H9 (cell line): Measurements from ENCODE around the gene NOX5. TPM values are rescaled to one million over a fixed set of nuclear protein-coding genes. Genes with fewer than 3 reads are reported as not detected.

Experiments used
- DNase-seq: peaks from one replicate; pipeline ENCODE4 v3.0.0-alpha.2; 2017
- H2AFZ ChIP-seq: one replicate; pipeline ENCODE4 v1.6.1; 2013; ENCODE audit warnings: mild to moderate bottlenecking, low read length, control low read depth, moderate library complexity
- H2AK5ac ChIP-seq: 2 replicates; pipeline ENCODE4 v1.6.1; 2013; ENCODE audit warnings: low read length, control low read depth, mixed read lengths; ENCODE audit not compliant: insufficient read length
- H2BK120ac ChIP-seq: one replicate; pipeline ENCODE4 v1.6.1; 2013; ENCODE audit warnings: low read depth, mild to moderate bottlenecking, low read length, control low read depth, inconsistent platforms; ENCODE audit not compliant: poor library complexity, severe bottlenecking
- H2BK12ac ChIP-seq: 2 replicates; pipeline ENCODE4 v1.6.1; 2013; ENCODE audit warnings: low read length, control low read depth, mixed read lengths, low read depth; ENCODE audit not compliant: insufficient read length
- H2BK15ac ChIP-seq: 2 replicates; pipeline ENCODE4 v1.6.1; 2013; ENCODE audit warnings: low read depth, low read length, control low read depth
- H2BK20ac ChIP-seq: one replicate; pipeline ENCODE4 v1.6.1; 2013; ENCODE audit warnings: low read depth, mild to moderate bottlenecking, low read length, control low read depth, inconsistent platforms; ENCODE audit not compliant: poor library complexity, severe bottlenecking
- H2BK5ac ChIP-seq: 2 replicates; pipeline ENCODE4 v1.6.1; 2013; ENCODE audit warnings: low read length, control low read depth, mixed read lengths; ENCODE audit not compliant: insufficient read length
- H3K14ac ChIP-seq: 2 replicates; pipeline ENCODE4 v1.6.1; 2013; ENCODE audit warnings: low read length, control low read depth; ENCODE audit not compliant: insufficient read depth
- H3K18ac ChIP-seq: 2 replicates; pipeline ENCODE4 v1.6.1; 2013; ENCODE audit warnings: low read depth, mild to moderate bottlenecking, mixed read lengths, low read length, control low read depth; ENCODE audit not compliant: insufficient read length
- H3K23ac ChIP-seq: 2 replicates; pipeline ENCODE4 v1.6.1; 2013; ENCODE audit warnings: low read length, control low read depth, mixed read lengths, low read depth; ENCODE audit not compliant: insufficient read length
- H3K23me2 ChIP-seq: 2 replicates; pipeline ENCODE4 v1.6.1; 2013; ENCODE audit warnings: low read depth, mild to moderate bottlenecking, mixed read lengths, low read length, control low read depth; ENCODE audit not compliant: insufficient read length, poor library complexity, severe bottlenecking
- H3K27ac ChIP-seq: 2 replicates; pipeline ENCODE4 v1.5.1; 2013; ENCODE audit warnings: low read length, control low read depth, mixed read lengths, low read depth; ENCODE audit not compliant: insufficient read length
- H3K27me3 ChIP-seq: 2 replicates; pipeline ENCODE4 v1.6.1; 2013; ENCODE audit warnings: low read length, control low read depth, inconsistent platforms; ENCODE audit not compliant: insufficient read depth
- H3K4ac ChIP-seq: 2 replicates; pipeline ENCODE4 v1.6.1; 2013; ENCODE audit warnings: low read depth, mild to moderate bottlenecking, control low read depth, inconsistent platforms, low read length, moderate library complexity
- H3K4me1 ChIP-seq: 2 replicates; pipeline ENCODE4 v1.6.1; 2013; ENCODE audit warnings: low read length, control low read depth, inconsistent platforms; ENCODE audit not compliant: insufficient read depth
- H3K4me2 ChIP-seq: 2 replicates; pipeline ENCODE4 v1.6.1; 2013; ENCODE audit warnings: low read length, control low read depth, mixed read lengths; ENCODE audit not compliant: insufficient read length, insufficient read depth
- H3K56ac ChIP-seq: 2 replicates; pipeline ENCODE4 v1.6.1; 2013; ENCODE audit warnings: low read depth, mild to moderate bottlenecking, mixed read lengths, low read length, control low read depth; ENCODE audit not compliant: insufficient read length
- H3K79me1 ChIP-seq: 2 replicates; pipeline ENCODE4 v1.6.1; 2013; ENCODE audit warnings: low read depth, mild to moderate bottlenecking, moderate library complexity, low read length, control low read depth, inconsistent platforms; ENCODE audit not compliant: insufficient read depth, poor library complexity, severe bottlenecking
- H3K79me2 ChIP-seq: 2 replicates; pipeline ENCODE4 v1.6.1; 2013; ENCODE audit warnings: low read length, control low read depth, inconsistent platforms; ENCODE audit not compliant: insufficient read depth
- H3K9ac ChIP-seq: 2 replicates; pipeline ENCODE4 v1.6.1; 2013; ENCODE audit warnings: low read length, control low read depth, mixed read lengths; ENCODE audit not compliant: insufficient read length; ENCODE audit errors: extremely low read depth
- H3K9me3 ChIP-seq: one replicate; pipeline ENCODE4 v1.6.1; 2013; ENCODE audit warnings: low read depth, low read length, inconsistent platforms; ENCODE audit not compliant: control insufficient read depth
- H3T11ph ChIP-seq: one replicate; pipeline ENCODE4 v1.6.1; 2013; ENCODE audit warnings: mild to moderate bottlenecking, low read length, control low read depth, inconsistent platforms
- H4K20me1 ChIP-seq: one replicate; pipeline ENCODE4 v1.6.1; 2013; ENCODE audit not compliant: control insufficient read depth, insufficient read length, insufficient read depth
- H4K5ac ChIP-seq: 2 replicates; pipeline ENCODE4 v1.6.1; 2013; ENCODE audit warnings: low read depth, mild to moderate bottlenecking, mixed read lengths, low read length, control low read depth; ENCODE audit not compliant: insufficient read length
- H4K8ac ChIP-seq: replicated peaks from 2 replicates; pipeline ENCODE4 v1.6.1; 2013; ENCODE audit warnings: low read length, control low read depth, mixed read lengths, low read depth; ENCODE audit not compliant: insufficient read length
- H4K91ac ChIP-seq: 2 replicates; pipeline ENCODE4 v1.6.1; 2013; ENCODE audit warnings: low read depth, mild to moderate bottlenecking, moderate library complexity, mixed read lengths, low read length, control low read depth; ENCODE audit not compliant: insufficient read length
- H3K27ac Mint-ChIP-seq, 3 experiments: 2 replicates in 2 of 3; 3 replicates in 1 of 3; pipeline ENCODE4 v1.8.0; 2020 to 2021; ENCODE audit warnings: mixed read lengths in 3 of 3, mild to moderate bottlenecking in 1 of 3, moderate library complexity in 1 of 3
- H3K27me3 Mint-ChIP-seq: 2 replicates; pipeline ENCODE4 v1.8.0; 2021; ENCODE audit warnings: low read depth, mild to moderate bottlenecking, moderate library complexity, mixed read lengths
- H3K36me3 Mint-ChIP-seq, 3 experiments: 2 replicates in 2 of 3; 3 replicates in 1 of 3; pipeline ENCODE4 v1.8.0; 2020 to 2021; ENCODE audit warnings: low read depth in 3 of 3, mixed read lengths in 3 of 3; ENCODE audit not compliant: insufficient read depth in 1 of 3
- H3K4me1 Mint-ChIP-seq, 2 experiments: 2 replicates each; pipeline ENCODE4 v1.8.0; 2020; ENCODE audit warnings: mixed read lengths in 2 of 2
- H3K4me3 Mint-ChIP-seq, 2 experiments: 2 replicates in 1 of 2; 3 replicates in 1 of 2; pipeline ENCODE4 v1.8.0; 2020 to 2021; ENCODE audit warnings: mild to moderate bottlenecking in 2 of 2, mixed read lengths in 2 of 2, moderate library complexity in 1 of 2
- H3K9me3 Mint-ChIP-seq, 2 experiments: 2 replicates in 1 of 2; 3 replicates in 1 of 2; pipeline ENCODE4 v1.8.0; 2020; ENCODE audit warnings: mild to moderate bottlenecking in 2 of 2, mixed read lengths in 2 of 2, moderate library complexity in 1 of 2
- CTCF ChIP-seq: fragments of 200-600 bp; sonication (generic); conservative IDR thresholded peaks from 3 replicates; pipeline ENCODE4 v1.8.0; 2021; ENCODE audit warnings: antibody characterized with exemption, mild to moderate bottlenecking
- WGBS: extraction: QIAGEN DNeasy Blood & Tissue Kit; methylation state at CpG from one replicate; pipeline ENCODE4 v1.1.7; 2013; ENCODE audit warnings: missing lambda C conversion rate, low lambda C conversion rate, mixed read lengths; ENCODE audit not compliant: insufficient read length; ENCODE audit errors: extremely low coverage; 5-methylcytosine and 5-hydroxymethylcytosine counted together
- total RNA-seq: library from RNA; stranded (reverse); gene quantifications from 2 replicates; pipeline ENCODE4 v1.2.1, GENCODE V29; 2021

Gene NOX5
- total RNA-seq, 1 experiment from 2014 or later, result 0.04 TPM

- Histone ChIP-seq H3K14ac (no peak overlapping the region), H3K79me2 (no peaks in the 10 kb centered on the region), H2BK15ac (no peak overlapping the region), H2BK120ac (no peak overlapping the region), H3K27ac (no peak overlapping the region), H2AFZ (no peak overlapping the region), H3K18ac (no peak overlapping the region), H3K79me1 (no peaks in the 10 kb centered on the region), H3K9ac (no peak overlapping the region), H3T11ph (no peak overlapping the region), H2BK20ac (no peak overlapping the region), H2AK5ac (no peak overlapping the region), H3K4me2 (no peak overlapping the region), H3K27me3 (no peaks in the 10 kb centered on the region), H3K56ac (no peak overlapping the region), H4K5ac (no peak overlapping the region), H4K20me1 (no peaks in the 10 kb centered on the region), H4K8ac (no peak overlapping the region), H3K4me1 (no peaks in the 10 kb centered on the region), H3K9me3 (peaks cover 6% of the 10 kb centered on the region), H3K23ac (no peak overlapping the region), H3K23me2 (no peaks in the 10 kb centered on the region), H2BK12ac (no peak overlapping the region), H3K4ac (no peak overlapping the region), H2BK5ac (no peak overlapping the region), H4K91ac (no peak overlapping the region)
- Mint-ChIP-seq H3K27ac (no peak overlapping the region), H3K36me3 (peaks cover 10 to 51% (median 27%) of the 10 kb centered on the region in 3 experiments; a peak in 6 of 7 replicates), H3K27me3 (peaks cover 3% of the 10 kb centered on the region), H3K4me3 (no peak overlapping the region), H3K9me3 (peaks cover 47 to 56% of the 10 kb centered on the region in 2 experiments), H3K4me1 (no peaks in the 10 kb centered on the region)
- TF ChIP-seq CTCF, result no peak
- no CpG with 5 or more reads among the region's 5 CpGs for WGBS
- DNase-seq, result no peak
These were observed 47.5 kb upstream of the NOX5 start for GRCh38 chr15:68966996-68967395.
